HG03025 (cell line): ENCODE results near the gene CDKL4.
"Not testable (repeated sequence)": the region's sequence is repeated elsewhere in the genome, so short reads cannot be mapped to it uniquely, and the experiment has no call there.

Experiments used
- ATAC-seq: cut with Tn5 transposase; IDR thresholded peaks from one replicate; pipeline ENCODE4 v1.9.1; 2021; ENCODE audit warnings: mild to moderate bottlenecking, moderate library complexity; ENCODE audit not compliant: unreplicated experiment, low FRiP score

The CDKL4 gene

GRCh38 chr2:39243469-39244123, at the start of gene CDKL4:
CDKL4 (minus strand) TSS chr2:39243970.
- ATAC-seq, result peak; percentile 74

DNA sequence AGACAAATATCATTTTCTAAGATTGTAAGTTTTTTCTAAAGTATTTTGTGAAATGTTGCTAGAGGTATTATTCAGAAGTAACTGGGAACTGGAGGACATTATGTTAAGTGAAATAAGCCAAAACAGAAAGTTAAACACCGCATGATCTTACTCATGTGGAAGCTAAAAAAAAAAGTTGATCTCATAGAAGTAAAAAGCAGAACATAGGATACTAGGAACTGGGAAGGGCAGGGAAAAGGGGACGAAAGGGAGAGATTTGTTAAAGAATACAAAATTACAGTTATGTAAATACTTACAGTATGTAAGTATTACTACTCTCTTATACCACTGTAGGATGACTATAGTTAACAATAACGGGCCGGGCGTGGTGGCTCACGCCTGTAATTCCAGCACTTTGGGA, 46.7 kb upstream of the CDKL4 start:
- no peak for ATAC-seq

DNA sequence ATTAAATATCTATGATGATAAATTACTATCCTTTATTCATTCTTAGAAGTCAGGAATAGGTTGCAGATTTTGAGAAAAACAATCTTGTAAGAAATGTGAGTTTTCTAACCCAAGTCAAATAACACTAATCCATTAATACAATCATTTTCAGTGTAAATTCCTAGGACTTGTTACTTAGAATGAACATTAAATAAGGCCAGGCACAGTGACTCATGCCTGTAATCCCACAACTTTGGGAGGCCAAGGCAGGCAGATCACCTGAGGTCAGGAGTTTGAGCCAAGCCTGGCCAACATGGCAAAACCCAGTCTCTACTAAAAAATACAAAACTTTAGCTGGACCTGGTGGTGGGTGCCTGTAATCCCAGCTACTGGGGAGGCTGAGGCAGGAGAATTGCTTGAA, 45.8 kb upstream of the CDKL4 start:
- ATAC-seq, result no peak

DNA sequence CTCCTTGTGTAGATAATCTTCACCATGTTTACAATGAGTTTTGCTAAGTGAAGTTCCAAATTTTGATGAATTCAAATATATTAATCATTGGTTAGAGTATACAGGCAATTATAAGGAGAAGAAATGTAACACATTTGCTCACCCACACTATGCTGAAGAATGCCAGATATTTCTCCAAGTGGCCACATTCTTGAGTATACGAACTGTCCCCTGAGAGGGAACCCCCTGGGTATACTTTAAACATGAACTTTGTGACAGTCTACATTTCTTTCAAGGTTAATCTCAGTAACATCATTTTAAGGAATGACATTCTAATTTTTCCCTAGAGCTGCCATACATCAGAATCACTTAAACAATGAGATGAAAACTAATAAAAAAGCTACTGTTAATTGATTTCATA, 39.8 kb upstream of the CDKL4 start:
- ATAC-seq, result no peak

GRCh38 chr2:39281391-39281790, 37.6 kb upstream of the CDKL4 start:
- ATAC-seq, result no peak

DNA sequence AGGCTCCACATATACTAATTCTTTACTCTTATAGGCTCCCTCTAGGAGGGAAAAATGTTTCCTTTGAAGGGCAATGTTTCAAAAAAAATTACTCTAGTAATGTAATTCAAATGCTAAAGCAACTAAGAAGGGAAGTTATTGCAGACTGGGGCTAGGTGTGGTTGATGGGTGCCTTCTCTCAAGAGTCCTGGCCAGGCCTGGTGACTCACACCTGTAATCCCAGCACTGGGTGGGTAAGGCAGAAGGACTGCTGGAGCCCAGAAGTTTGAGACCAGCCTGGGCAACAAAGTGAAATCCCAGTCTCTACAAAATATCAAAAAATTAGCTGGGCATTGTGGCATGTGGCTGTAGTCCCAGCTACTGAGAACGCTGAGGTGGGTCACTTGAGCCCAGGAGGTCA, 31.2 kb upstream of the CDKL4 start:
- ATAC-seq, result no peak

DNA sequence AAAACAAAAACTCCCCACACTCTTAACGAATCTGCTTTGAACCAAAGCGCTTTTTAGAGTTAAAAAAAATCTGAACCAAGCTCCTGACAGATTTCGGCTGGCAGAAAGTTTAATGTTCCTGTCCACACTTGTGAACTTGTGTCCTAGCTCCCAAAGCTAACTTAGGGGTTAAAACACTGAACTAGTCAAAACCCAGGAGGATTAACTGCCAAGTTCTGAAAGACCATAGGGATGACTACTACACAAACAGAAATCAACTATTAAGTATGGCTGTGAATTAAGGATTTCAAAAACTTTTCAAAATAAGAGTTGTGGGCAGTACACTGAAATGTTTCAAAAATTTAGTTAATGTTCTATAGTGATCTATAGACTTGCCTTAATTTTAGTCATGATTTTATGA, 26.2 kb upstream of the CDKL4 start:
- no peak for ATAC-seq

GRCh38 chr2:39266916-39267434, 23.2 kb upstream of the CDKL4 start:
- no peak for ATAC-seq

DNA sequence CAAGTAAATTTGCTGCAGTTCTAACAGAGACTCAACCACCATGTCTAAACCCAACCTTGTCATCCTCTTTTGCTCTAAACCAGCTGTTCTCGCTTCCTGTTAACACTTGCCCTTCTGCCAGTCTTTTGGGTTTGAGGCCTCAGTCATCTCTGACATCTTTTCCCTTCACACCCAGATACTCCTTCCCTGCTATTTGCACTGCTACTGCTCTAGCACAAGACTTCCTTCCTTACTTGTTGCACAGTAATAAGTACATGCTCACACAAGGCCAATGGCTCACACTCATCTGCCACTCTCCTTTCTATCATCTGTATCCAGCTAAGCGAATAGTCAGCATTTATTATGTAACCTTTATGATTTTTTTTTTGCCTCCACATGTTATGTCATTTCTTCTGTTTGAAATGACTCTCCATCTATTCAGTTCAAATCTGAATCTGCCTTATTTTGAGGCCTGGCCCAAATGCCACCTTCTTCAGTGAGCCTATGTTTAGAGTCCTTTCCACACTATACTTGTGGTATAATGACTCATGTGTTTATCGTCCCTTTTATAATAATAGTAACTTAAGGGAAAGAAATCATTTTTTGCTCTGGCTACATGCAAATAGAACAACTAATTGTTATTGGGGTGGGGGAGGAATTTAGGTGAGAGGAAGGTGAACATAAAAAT, 22.5 kb upstream of the CDKL4 start:
- peak; percentile 68 for ATAC-seq

GRCh38 chr2:39265315-39265714, 21.5 kb upstream of the CDKL4 start:
- no peak for ATAC-seq

DNA sequence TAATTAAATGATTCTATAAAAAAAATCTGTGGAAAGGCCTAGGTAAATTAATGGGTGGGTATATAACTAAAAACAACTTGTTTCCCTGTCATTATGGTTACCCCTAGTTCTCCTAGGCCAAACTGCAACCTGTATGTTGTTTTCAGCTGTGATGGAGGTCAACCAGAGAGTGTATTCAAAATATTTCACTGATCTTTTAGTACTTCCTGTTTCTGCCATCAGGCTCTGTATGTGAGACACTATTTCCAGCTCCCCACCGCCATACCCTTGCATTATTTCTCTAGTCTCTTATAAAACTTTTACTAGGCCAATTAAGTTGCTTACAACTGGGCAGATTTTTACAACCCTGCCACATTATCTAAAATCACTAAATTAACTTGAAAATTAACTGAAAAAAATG, 21.0 kb upstream of the CDKL4 start:
- ATAC-seq, result no peak

DNA sequence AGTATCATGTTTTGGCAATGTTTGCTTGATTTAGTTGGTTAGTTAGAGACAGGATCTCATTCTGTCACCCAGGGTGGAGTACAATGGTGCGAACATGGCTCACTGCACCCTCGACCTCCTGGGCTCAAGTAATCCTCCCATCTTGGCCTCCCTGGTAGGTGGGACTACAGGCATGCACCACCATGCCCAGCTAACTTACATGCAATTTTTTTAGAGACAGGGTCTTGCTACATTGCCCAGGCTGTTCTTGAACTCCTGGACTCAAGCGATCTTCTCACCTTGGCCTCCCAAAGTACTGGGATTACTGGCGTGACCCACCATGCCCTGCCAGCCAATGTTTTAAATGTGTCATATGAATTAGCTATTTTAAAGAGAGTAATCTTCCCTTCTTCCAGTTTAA, 16.3 kb upstream of the CDKL4 start:
- no peak for ATAC-seq

- no peak for ATAC-seq
These were observed 12.3 kb upstream of the CDKL4 start for GRCh38 chr2:39256040-39256439.

GRCh38 chr2:39252888-39253518, 9.2 kb upstream of the CDKL4 start:
- ATAC-seq, result no peak

DNA sequence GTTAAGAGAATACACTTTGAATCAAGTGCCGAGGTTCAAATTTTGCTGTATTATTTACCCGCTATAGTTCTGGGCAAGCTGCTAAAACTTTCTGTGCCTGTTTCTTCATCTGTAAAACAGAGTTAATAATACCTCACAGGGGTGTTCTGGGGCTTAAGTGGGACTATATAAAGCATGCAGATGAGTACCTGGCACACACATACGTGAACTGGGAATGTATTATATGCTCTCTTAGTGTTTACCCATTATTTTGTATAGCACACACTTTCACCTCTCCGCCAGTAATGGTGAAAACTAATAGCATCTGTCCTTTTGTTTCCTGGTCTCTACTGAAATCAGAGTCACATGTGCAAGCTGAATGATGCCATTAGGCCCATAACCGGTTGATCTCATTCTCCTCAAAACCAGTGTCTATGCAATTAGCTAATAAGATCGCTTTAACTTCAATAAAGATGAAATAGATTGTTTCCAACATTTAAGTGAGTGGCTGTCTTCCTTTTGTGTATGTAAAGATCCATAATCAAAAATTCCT, 3.8 kb upstream of the CDKL4 start:
- no peak for ATAC-seq

- ATAC-seq, result no peak
These were observed 2.7 kb upstream of the CDKL4 start for GRCh38 chr2:39246382-39246980.

GRCh38 chr2:39244963-39245625, 1.3 kb upstream of the CDKL4 start:
- ATAC-seq, result not testable (repeated sequence)

DNA sequence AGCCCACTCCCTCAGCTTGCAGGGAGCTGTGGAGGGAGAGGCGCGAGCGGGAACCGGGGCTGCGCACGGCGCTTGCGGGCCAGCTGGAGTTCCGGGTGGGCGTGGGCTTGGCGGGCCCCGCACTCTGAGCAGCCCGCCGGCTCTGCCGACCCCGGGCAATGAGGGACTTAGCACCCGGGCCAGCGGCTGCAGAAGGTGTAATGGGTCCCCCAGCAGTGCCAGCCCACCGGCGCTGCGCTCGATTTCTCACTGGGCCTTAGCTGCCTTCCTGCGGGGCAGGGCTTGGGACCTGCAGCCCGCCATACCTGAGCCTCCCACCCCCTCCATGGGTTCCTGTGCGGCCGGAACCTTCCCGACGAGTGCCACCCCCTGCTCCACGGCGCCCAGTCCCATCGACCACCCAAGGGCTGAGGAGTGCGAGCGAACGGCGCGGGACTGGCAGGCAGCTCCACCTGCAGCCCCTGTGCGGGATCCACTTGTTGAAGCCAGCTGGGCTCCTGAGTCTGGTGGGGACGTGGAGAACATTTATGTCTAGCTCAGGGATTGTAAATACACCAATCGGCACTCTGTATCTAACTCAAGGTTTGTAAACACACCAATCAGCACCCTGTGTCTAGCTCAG, 582 bp upstream of the CDKL4 start:
- ATAC-seq, result not testable (repeated sequence)

DNA sequence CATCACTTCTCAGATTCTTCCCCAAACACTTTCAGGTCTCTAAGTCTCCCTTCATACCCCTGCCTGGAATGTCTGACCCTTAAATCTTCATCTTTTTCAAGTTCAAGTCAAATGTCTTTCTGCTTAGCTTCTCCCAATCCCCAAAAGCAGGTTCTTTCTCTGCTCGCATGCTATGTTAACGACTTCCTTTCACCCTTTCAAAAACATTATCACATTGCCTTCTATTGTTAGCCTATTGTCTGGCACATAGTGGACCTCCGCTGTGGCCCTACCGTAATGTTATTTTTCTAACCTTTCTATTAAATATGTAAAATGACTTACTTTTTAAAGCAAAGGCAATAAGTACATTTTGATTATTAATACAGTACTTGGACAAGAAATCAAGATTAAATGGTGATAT, 2.2 kb downstream of the CDKL4 start:
- no peak for ATAC-seq

DNA sequence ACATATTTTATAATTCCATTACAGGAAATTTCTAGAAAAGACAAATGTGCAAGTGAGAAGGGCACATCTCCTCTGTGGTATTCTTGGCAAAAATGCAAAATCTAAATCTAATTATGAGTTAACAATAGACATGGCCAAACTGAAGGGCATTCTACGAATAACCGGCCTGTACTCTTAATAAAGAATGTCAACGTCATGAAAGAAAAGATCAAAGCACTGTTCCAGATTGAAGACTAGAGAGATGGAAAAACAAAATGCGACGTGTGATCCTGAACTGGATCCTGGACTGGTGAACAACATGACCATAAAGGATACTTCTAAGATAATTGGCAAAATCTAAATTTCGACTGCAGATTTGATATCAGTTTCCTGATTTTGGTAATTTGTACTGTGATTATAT, 3.0 kb downstream of the CDKL4 start:
- ATAC-seq, result no peak
